AG09319 (cell line): ENCODE data around the gene TSC1.
A peak's percentile ranks its signal among the peaks of the same experiment; 100 is the strongest.

Source experiments
- DNase-seq: peaks from one replicate; pipeline ENCODE4 v3.0.0-alpha.2; 2010; ENCODE audit warnings: low read depth; ENCODE audit errors: extremely low read depth
- TF ChIP-seq, protein P1 (sequence below): IDR thresholded peaks from 2 replicates; pipeline ENCODE4 v1.5.1; 2011; ENCODE audit warnings: low read depth, mild to moderate bottlenecking, inconsistent platforms, low read length, moderate library complexity

The TSC1 gene

GRCh38 chr9:132879457-132880323 lies 64.7 kb downstream of the TSC1 start:
- TF ChIP-seq, protein P1, sequence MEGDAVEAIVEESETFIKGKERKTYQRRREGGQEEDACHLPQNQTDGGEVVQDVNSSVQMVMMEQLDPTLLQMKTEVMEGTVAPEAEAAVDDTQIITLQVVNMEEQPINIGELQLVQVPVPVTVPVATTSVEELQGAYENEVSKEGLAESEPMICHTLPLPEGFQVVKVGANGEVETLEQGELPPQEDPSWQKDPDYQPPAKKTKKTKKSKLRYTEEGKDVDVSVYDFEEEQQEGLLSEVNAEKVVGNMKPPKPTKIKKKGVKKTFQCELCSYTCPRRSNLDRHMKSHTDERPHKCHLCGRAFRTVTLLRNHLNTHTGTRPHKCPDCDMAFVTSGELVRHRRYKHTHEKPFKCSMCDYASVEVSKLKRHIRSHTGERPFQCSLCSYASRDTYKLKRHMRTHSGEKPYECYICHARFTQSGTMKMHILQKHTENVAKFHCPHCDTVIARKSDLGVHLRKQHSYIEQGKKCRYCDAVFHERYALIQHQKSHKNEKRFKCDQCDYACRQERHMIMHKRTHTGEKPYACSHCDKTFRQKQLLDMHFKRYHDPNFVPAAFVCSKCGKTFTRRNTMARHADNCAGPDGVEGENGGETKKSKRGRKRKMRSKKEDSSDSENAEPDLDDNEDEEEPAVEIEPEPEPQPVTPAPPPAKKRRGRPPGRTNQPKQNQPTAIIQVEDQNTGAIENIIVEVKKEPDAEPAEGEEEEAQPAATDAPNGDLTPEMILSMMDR = no peak
- DNase-seq = no peak

- DNase-seq = no peak
- TF ChIP-seq, protein P1 = no peak
Observed at GRCh38 chr9:132878695-132879456, 65.5 kb downstream of the TSC1 start, which contains the start of gene SPACA9. TSS of gene SPACA9 (plus strand) at chr9:132878898. CDS start at chr9:132883948, 5,050 bp downstream.

GRCh38 chr9:132877824-132878694 lies 66.4 kb downstream of the TSC1 start, which contains the start of gene AK8:
TSS of gene AK8 (minus strand) at chr9:132878284. CDS start at chr9:132878255, 29 bp downstream.
- TF ChIP-seq, protein P1 = no peak
- peak; percentile 36 for DNase-seq

GRCh38 chr9:132877458-132877823 lies 67.0 kb downstream of the TSC1 start:
- TF ChIP-seq, protein P1 = no peak
- no peak for DNase-seq

DNA sequence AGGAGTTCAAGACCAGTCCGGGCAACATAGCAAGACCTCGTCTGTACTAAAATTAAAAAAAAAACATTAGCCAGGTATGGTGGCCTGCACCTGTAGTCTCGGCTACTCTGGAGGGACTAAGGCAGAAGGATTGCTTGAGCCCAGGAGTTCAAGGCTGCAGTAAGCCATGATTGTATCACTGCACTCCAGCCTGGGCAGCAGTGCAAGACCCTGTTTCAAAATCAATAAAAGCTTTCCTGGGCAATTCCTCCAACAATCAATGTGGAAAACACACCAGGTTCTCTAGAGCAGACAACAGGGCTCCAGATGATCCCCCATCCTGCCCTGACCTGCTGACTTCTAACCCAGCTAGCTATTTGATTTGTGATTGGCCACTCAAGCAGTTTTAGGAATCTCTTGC lies 67.6 kb downstream of the TSC1 start:
- TF ChIP-seq, protein P1 = no peak
- DNase-seq = no peak

- TF ChIP-seq, protein P1 = no peak
- no peak for DNase-seq
Observed at GRCh38 chr9:132875159-132875558, 69.3 kb downstream of the TSC1 start.
